Measurements from ENCODE around the gene NOVA2.
A peak's percentile ranks its signal among the peaks of the same experiment; 100 is the strongest.

NOVA2 gene

GRCh38 chr19:45952686-45953505, 20.8 kb downstream of the NOVA2 start:
- Histone ChIP-seq H3K4ac (ENCODE audit: low read depth, low read length) (no peak overlapping the region), H3K23ac (ENCODE audit: low read length) (no peak overlapping the region), H3K18ac (ENCODE audit: low read length) (no peak overlapping the region), H2BK120ac (ENCODE audit: insufficient read depth, low read length, poor library complexity) (no peak overlapping the region), H3K79me2 (ENCODE audit: control insufficient read depth, insufficient read depth, low read length, poor library complexity) (no peaks in the 10 kb centered on the region), H2BK12ac (ENCODE audit: low read length) (no peak overlapping the region), H2AFZ (ENCODE audit: insufficient read depth, low read length, poor library complexity) (peak overlapping the region; percentile 24), H3K4me1 (ENCODE audit: control insufficient read depth in 1 of 2, insufficient read depth in 2 of 2, low read length in 2 of 2) (peaks cover 6 to 9% of the 10 kb centered on the region in 2 experiments), H3K36me3 (ENCODE audit: control insufficient read depth in 1 of 2, insufficient read depth in 2 of 2, low read length in 2 of 2) (no peaks in the 10 kb centered on the region), H2AK5ac (ENCODE audit: low read length) (no peak overlapping the region), H3K27ac (ENCODE audit: low read depth, low read length) (no peak overlapping the region), H2BK5ac (ENCODE audit: low read depth, low read length, poor library complexity) (no peak overlapping the region), H3K9me3 (ENCODE audit: insufficient read depth, low read depth, low read length) (no peaks in the 10 kb centered on the region), H3K4me3 (ENCODE audit: low read depth, low read length) (peak overlapping the region; percentile 49), H3K9ac (ENCODE audit: low read length) (no peak overlapping the region), H4K91ac (ENCODE audit: low read depth, low read length) (no peak overlapping the region), H3K27me3 (ENCODE audit: insufficient read depth, low read length) (no peaks in the 10 kb centered on the region), H3K14ac (ENCODE audit: low read length) (no peak overlapping the region), H3K79me1 (ENCODE audit: low read length) (no peaks in the 10 kb centered on the region), H4K12ac (ENCODE audit: low read depth, low read length) (no peak overlapping the region), H3K4me2 (ENCODE audit: low read length) (peak overlapping the region; percentile 65), H4K8ac (ENCODE audit: low read depth, low read length) (no peak overlapping the region)
- no CpG with 5 or more reads among the region's 43 CpGs for WGBS (ENCODE audit: extremely low coverage, insufficient coverage, insufficient read length)
- peak; percentile 43 to 77 for DNase-seq

GRCh38 chr19:45952341-45952685, 21.4 kb downstream of the NOVA2 start:
- no peaks in the 10 kb centered on the region for H3K79me2 ChIP-seq (ENCODE audit: control insufficient read depth, insufficient read depth, low read length, poor library complexity)
- H3K27me3 ChIP-seq (ENCODE audit: insufficient read depth, low read length) = no peaks in the 10 kb centered on the region
- no peak overlapping the region for H3K4me3 ChIP-seq (ENCODE audit: low read depth, low read length)
- H3K9ac ChIP-seq (ENCODE audit: low read length) = no peak overlapping the region
- H2AK5ac ChIP-seq (ENCODE audit: low read length) = no peak overlapping the region
- no peaks in the 10 kb centered on the region for H3K79me1 ChIP-seq (ENCODE audit: low read length)
- no peak overlapping the region for H3K27ac ChIP-seq (ENCODE audit: low read depth, low read length)
- H4K12ac ChIP-seq (ENCODE audit: low read depth, low read length) = no peak overlapping the region
- no peaks in the 10 kb centered on the region for H3K9me3 ChIP-seq (ENCODE audit: insufficient read depth, low read depth, low read length)
- WGBS (ENCODE audit: extremely low coverage, insufficient coverage, insufficient read length) = no CpG with 5 or more reads among the region's 8 CpGs
- H3K4me2 ChIP-seq (ENCODE audit: low read length) = no peak overlapping the region
- H3K23ac ChIP-seq (ENCODE audit: low read length) = no peak overlapping the region
- H3K36me3 ChIP-seq (ENCODE audit: control insufficient read depth in 1 of 2, insufficient read depth in 2 of 2, low read length in 2 of 2) = no peaks in the 10 kb centered on the region
- H4K8ac ChIP-seq (ENCODE audit: low read depth, low read length) = no peak overlapping the region
- no peak for DNase-seq
- H3K4ac ChIP-seq (ENCODE audit: low read depth, low read length) = no peak overlapping the region
- no peak overlapping the region for H2BK5ac ChIP-seq (ENCODE audit: low read depth, low read length, poor library complexity)
- H3K14ac ChIP-seq (ENCODE audit: low read length) = no peak overlapping the region
- H3K18ac ChIP-seq (ENCODE audit: low read length) = no peak overlapping the region
- no peak overlapping the region for H2BK120ac ChIP-seq (ENCODE audit: insufficient read depth, low read length, poor library complexity)
- no peak overlapping the region for H2AFZ ChIP-seq (ENCODE audit: insufficient read depth, low read length, poor library complexity)
- no peak overlapping the region for H2BK12ac ChIP-seq (ENCODE audit: low read length)
- H3K4me1 ChIP-seq (ENCODE audit: control insufficient read depth in 1 of 2, insufficient read depth in 2 of 2, low read length in 2 of 2) = peaks cover 6 to 9% of the 10 kb centered on the region in 2 experiments
- no peak overlapping the region for H4K91ac ChIP-seq (ENCODE audit: low read depth, low read length)

- WGBS (ENCODE audit: extremely low coverage, insufficient coverage, insufficient read length) = no CpG with 5 or more reads among the region's 1 CpG
- H3K79me1 ChIP-seq (ENCODE audit: low read length) = no peaks in the 10 kb centered on the region
Measured at GRCh38 chr19:45947926-45948325, 25.7 kb downstream of the NOVA2 start.

GRCh38 chr19:45940515-45940805, 33.2 kb downstream of the NOVA2 start:
- H3K9me3 ChIP-seq (ENCODE audit: insufficient read depth, low read depth, low read length) = no peaks in the 10 kb centered on the region
- no peak overlapping the region for H3K27ac ChIP-seq (ENCODE audit: low read depth, low read length)
- H4K8ac ChIP-seq (ENCODE audit: low read depth, low read length) = no peak overlapping the region
- no peak overlapping the region for H3K14ac ChIP-seq (ENCODE audit: low read length)
- no peak overlapping the region for H3K9ac ChIP-seq (ENCODE audit: low read length)
- no peak overlapping the region for H3K18ac ChIP-seq (ENCODE audit: low read length)
- H2BK5ac ChIP-seq (ENCODE audit: low read depth, low read length, poor library complexity) = no peak overlapping the region
- no peaks in the 10 kb centered on the region for H3K27me3 ChIP-seq (ENCODE audit: insufficient read depth, low read length)
- no peak overlapping the region for H3K23ac ChIP-seq (ENCODE audit: low read length)
- H3K4ac ChIP-seq (ENCODE audit: low read depth, low read length) = no peak overlapping the region
- H2BK12ac ChIP-seq (ENCODE audit: low read length) = no peak overlapping the region
- H4K91ac ChIP-seq (ENCODE audit: low read depth, low read length) = no peak overlapping the region
- H2AK5ac ChIP-seq (ENCODE audit: low read length) = no peak overlapping the region
- no peak overlapping the region for H2BK120ac ChIP-seq (ENCODE audit: insufficient read depth, low read length, poor library complexity)
- H3K36me3 ChIP-seq (ENCODE audit: control insufficient read depth in 1 of 2, insufficient read depth in 2 of 2, low read length in 2 of 2) = no peaks in the 10 kb centered on the region
- no peaks in the 10 kb centered on the region for H3K4me1 ChIP-seq (ENCODE audit: control insufficient read depth in 1 of 2, insufficient read depth in 2 of 2, low read length in 2 of 2)
- H3K4me2 ChIP-seq (ENCODE audit: low read length) = no peak overlapping the region
- WGBS (ENCODE audit: extremely low coverage, insufficient coverage, insufficient read length) = no CpG with 5 or more reads among the region's 32 CpGs
- H3K79me2 ChIP-seq (ENCODE audit: control insufficient read depth, insufficient read depth, low read length, poor library complexity) = no peaks in the 10 kb centered on the region
- H2AFZ ChIP-seq (ENCODE audit: insufficient read depth, low read length, poor library complexity) = no peak overlapping the region
- no peak for DNase-seq
- no peaks in the 10 kb centered on the region for H3K79me1 ChIP-seq (ENCODE audit: low read length)
- no peak overlapping the region for H3K4me3 ChIP-seq (ENCODE audit: low read depth, low read length)
- H4K12ac ChIP-seq (ENCODE audit: low read depth, low read length) = no peak overlapping the region

More at GRCh38 chr19:45947926-45948325, 25.7 kb downstream of the NOVA2 start:
- Histone ChIP-seq H3K14ac (ENCODE audit: low read length) (no peak overlapping the region), H3K23ac (ENCODE audit: low read length) (no peak overlapping the region), H2AK5ac (ENCODE audit: low read length) (no peak overlapping the region), H3K9ac (ENCODE audit: low read length) (no peak overlapping the region), H4K91ac (ENCODE audit: low read depth, low read length) (no peak overlapping the region), H3K27ac (ENCODE audit: low read depth, low read length) (no peak overlapping the region), H4K8ac (ENCODE audit: low read depth, low read length) (no peak overlapping the region), H3K4me3 (ENCODE audit: low read depth, low read length) (no peak overlapping the region), H3K36me3 (ENCODE audit: control insufficient read depth in 1 of 2, insufficient read depth in 2 of 2, low read length in 2 of 2) (no peaks in the 10 kb centered on the region), H2BK12ac (ENCODE audit: low read length) (no peak overlapping the region), H3K79me2 (ENCODE audit: control insufficient read depth, insufficient read depth, low read length, poor library complexity) (no peaks in the 10 kb centered on the region), H3K4me1 (ENCODE audit: control insufficient read depth in 1 of 2, insufficient read depth in 2 of 2, low read length in 2 of 2) (peaks cover 3 to 4% of the 10 kb centered on the region in 2 experiments), H3K4ac (ENCODE audit: low read depth, low read length) (no peak overlapping the region), H2BK5ac (ENCODE audit: low read depth, low read length, poor library complexity) (no peak overlapping the region), H2AFZ (ENCODE audit: insufficient read depth, low read length, poor library complexity) (no peak overlapping the region), H3K18ac (ENCODE audit: low read length) (no peak overlapping the region), H4K12ac (ENCODE audit: low read depth, low read length) (no peak overlapping the region), H3K4me2 (ENCODE audit: low read length) (no peak overlapping the region), H2BK120ac (ENCODE audit: insufficient read depth, low read length, poor library complexity) (no peak overlapping the region), H3K27me3 (ENCODE audit: insufficient read depth, low read length) (no peaks in the 10 kb centered on the region), H3K9me3 (ENCODE audit: insufficient read depth, low read depth, low read length) (no peaks in the 10 kb centered on the region)
- no peak for DNase-seq
